Tibial nerve (tissue), 4 donors: ENCODE measurements around the gene RAB26. TPM values are rescaled to one million over a fixed set of nuclear protein-coding genes. Genes with fewer than 3 reads are reported as not detected.

ENCODE experiments used
- DNase-seq, 2 donors: peaks; one replicate each; pipeline ENCODE4 v3.0.0-alpha.2; 2019; ENCODE audit warnings: low spot score in 2 of 2
- H3K27ac ChIP-seq, 4 donors: fragments of 200-600 bp; sonication (generic) in 3 of 4; one replicate each; pipeline ENCODE4 v1.5.1; 2017 to 2019; ENCODE audit warnings: mild to moderate bottlenecking in 1 of 4
- H3K27me3 ChIP-seq, 2 donors: fragments of 200-600 bp; sonication (generic) in 1 of 2; one replicate each; pipeline versions ENCODE4 v1.5.1 to v1.6.0; 2017 to 2019
- H3K36me3 ChIP-seq, 3 donors: fragments of 200-600 bp; sonication (generic); one replicate each; pipeline ENCODE4 v1.5.1; 2018 to 2019
- H3K4me1 ChIP-seq, 4 donors: fragments of 200-600 bp; sonication (generic) in 3 of 4; one replicate each; pipeline ENCODE4 v1.5.1; 2017 to 2019
- H3K4me3 ChIP-seq, 4 donors: fragments of 200-600 bp; sonication (generic) in 3 of 4; one replicate each; pipeline ENCODE4 v1.5.1; 2017 to 2019; ENCODE audit warnings: mild to moderate bottlenecking in 1 of 4, moderate library complexity in 1 of 4
- H3K9me3 ChIP-seq, 4 donors: fragments of 200-600 bp; sonication (generic) in 3 of 4; one replicate each; pipeline ENCODE4 v1.5.1; 2017 to 2019
- CTCF ChIP-seq, 5 experiments: fragments of 200-600 bp in 3 of 5; fragments of 450-650 bp in 2 of 5; sonication (generic) in 3 of 5; IDR thresholded peaks; one replicate each; pipeline ENCODE4 v1.5.1; 2016 to 2019; ENCODE audit warnings: antibody characterized with exemption in 5 of 5, mild to moderate bottlenecking in 3 of 5, moderate library complexity in 2 of 5
- EP300 ChIP-seq, 2 donors: sonication (generic); formaldehyde crosslinking; IDR thresholded peaks; one replicate each; pipeline ENCODE4 v1.6.1; 2017; ENCODE audit warnings: antibody characterized with exemption in 2 of 2, mild to moderate bottlenecking in 1 of 2
- POLR2A ChIP-seq, 2 donors: fragments of 450-650 bp; IDR thresholded peaks; one replicate each; pipeline ENCODE4 v1.6.1; 2017; ENCODE audit warnings: antibody characterized with exemption in 2 of 2, mild to moderate bottlenecking in 2 of 2, moderate library complexity in 2 of 2
- WGBS, 2 donors: methylation state at CpG; one replicate each; pipeline ENCODE4 v1.1.5; 2018; 5-methylcytosine and 5-hydroxymethylcytosine counted together
- total RNA-seq, 4 donors: library from RNA; depleted of rRNA; stranded (reverse); fragments of >200 nt; gene quantifications; one replicate each; pipeline ENCODE4 v1.1.0, GENCODE V29; 2016

RAB26 gene
- total RNA-seq, 4 donors from 2014 or later, result not detected

GRCh38 chr16:2152695-2153506, 4.5 kb downstream of the RAB26 start:
- 36 to 51% methylated on average over 15 to 25 of the region's 25 CpGs for WGBS, 2 donors
- Histone ChIP-seq H3K27ac (peak overlapping the region in 3 of 4 donors; percentile 68 to 82 (median 79)), H3K27me3 (no peaks in the 10 kb centered on the region), H3K4me3 (peak overlapping the region; percentile 72 to 87 (median 76)), H3K36me3 (peaks cover 0 to 9% (median 0%) of the 10 kb centered on the region in 3 donors), H3K4me1 (peaks cover 0 to 85% (median 72%) of the 10 kb centered on the region in 4 donors), H3K9me3 (no peaks in the 10 kb centered on the region)
- no peak for DNase-seq
- TF ChIP-seq EP300 (IDR thresholded peaks at IDR 0.05), result no peak
- TF ChIP-seq CTCF (IDR thresholded peaks at IDR 0.05), result no peak
- no peak for TF ChIP-seq POLR2A (IDR thresholded peaks at IDR 0.05)

DNA sequence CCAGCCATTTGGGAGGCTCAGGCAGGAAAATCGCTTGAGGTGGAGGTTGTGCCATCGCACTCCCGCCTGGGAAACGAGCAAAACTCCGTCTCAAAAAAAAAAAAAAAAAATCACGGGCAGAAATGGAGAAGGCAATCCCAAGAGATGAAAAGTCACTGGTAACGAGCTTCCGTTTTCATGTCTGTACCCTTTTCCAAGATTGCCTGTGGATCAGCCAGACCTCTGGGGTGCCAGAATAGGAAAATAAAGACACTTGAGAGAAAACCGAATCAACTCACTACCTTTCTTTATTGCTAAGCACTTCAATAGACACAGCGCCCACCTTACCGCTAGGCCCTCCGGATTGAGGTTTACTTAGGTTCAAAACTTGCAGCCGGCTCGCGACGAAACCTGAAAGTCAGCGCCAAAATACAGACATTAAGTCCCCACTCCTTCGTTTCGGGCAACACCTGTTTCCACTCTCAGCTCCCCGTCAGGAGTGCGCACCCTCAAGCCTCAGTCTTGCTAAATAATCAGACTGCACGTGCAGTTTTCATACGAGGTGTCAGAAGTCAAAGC, 6.2 kb downstream of the RAB26 start:
- H3K36me3 ChIP-seq, result peaks cover 0 to 9% (median 0%) of the 10 kb centered on the region in 3 donors
- 7% methylated on average over 23 of the region's 23 CpGs for WGBS, 2 donors
- TF ChIP-seq EP300 (IDR thresholded peaks at IDR 0.05), result no peak
- no peak for TF ChIP-seq POLR2A (IDR thresholded peaks at IDR 0.05)
- no peak for TF ChIP-seq CTCF (IDR thresholded peaks at IDR 0.05)
- no peak for DNase-seq
- H3K4me3 ChIP-seq, result peak overlapping the region; percentile 72 to 87 (median 76)
- peaks cover 0 to 86% (median 76%) of the 10 kb centered on the region in 4 donors for H3K4me1 ChIP-seq
- H3K9me3 ChIP-seq, result no peaks in the 10 kb centered on the region
- H3K27me3 ChIP-seq, result no peaks in the 10 kb centered on the region
- peak overlapping the region in 3 of 4 donors; percentile 79 to 86 (median 82) for H3K27ac ChIP-seq

DNA sequence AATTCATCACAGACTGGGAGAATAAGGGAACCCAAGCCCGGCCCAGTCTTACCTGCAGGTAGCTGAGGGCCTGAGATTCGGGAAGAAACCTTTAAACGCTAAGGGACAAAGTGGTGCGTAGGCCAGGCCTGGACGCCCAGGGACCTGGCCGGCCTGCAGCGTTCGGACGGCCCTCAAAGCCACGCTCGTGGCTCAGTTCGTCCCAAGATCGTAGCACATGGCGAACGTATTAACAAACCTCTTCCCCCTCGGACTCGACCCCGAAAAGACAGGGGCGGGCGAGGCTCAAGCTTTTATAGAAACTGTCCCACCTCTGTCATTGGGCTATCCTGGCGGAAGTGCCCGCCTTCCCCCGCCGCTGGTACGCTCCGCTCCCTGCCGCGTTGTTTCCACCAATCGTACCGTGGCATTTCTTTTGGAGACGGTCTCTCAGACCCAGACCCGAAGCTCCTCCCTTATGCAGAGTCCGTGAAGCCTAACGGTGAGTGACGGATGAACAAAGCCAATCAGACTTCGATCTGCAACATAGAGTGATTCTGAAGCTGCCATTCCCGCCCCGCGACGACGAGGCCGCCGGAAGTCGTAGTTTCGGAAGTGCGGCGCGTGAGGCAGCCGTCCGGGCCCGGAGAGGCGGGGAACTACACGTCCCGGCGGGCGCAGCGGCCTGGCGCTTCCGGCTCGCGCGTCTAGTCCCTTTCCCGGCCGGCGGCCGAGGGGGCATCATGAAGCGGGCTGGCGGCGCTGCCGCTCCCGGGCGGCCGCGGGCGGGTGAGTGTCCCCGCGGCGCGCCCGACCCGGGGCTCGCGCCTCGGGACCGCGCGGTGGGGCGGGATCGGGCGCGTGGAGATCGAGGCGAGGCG, 6.9 kb downstream of the RAB26 start, which contains the start of gene TRAF7:
TRAF7 (plus strand) TSS at position 692 of the 860 bp plus-strand sequence. CDS start 8,139 bp downstream, outside the sequence.
- DNase-seq, result peak; percentile 96 to 98
- Histone ChIP-seq H3K4me3 (peak within 1 kb of the TSS; percentile 74 to 87 (median 78)), H3K27ac (peak within 1 kb of the TSS; percentile 71 to 96 (median 86)), H3K9me3 (no peaks in the 10 kb centered on the region), H3K4me1 (peaks cover 0 to 86% (median 76%) of the 10 kb centered on the region in 4 donors), H3K36me3 (peaks cover 0 to 9% (median 0%) of the 10 kb centered on the region in 3 donors), H3K27me3 (no peaks in the 10 kb centered on the region)
- 0 to 1% methylated on average over 20 to 59 of the region's 94 CpGs for WGBS, 2 donors
- TF ChIP-seq POLR2A (IDR thresholded peaks at IDR 0.05) (peak; percentile 99), CTCF (IDR thresholded peaks at IDR 0.05) (peak in 3 of 5 experiments; percentile 3 to 48 (median 15)), EP300 (IDR thresholded peaks at IDR 0.05) (peak; percentile 92 to 100)

- peaks cover 0 to 7% (median 0%) of the 10 kb centered on the region in 3 donors for H3K36me3 ChIP-seq
- peaks cover 0 to 86% (median 75%) of the 10 kb centered on the region in 4 donors for H3K4me1 ChIP-seq
- no peaks in the 10 kb centered on the region for H3K9me3 ChIP-seq
- no peaks in the 10 kb centered on the region for H3K27me3 ChIP-seq
- peak overlapping the region; percentile 63 to 78 (median 72) for H3K4me3 ChIP-seq
- TF ChIP-seq CTCF (IDR thresholded peaks at IDR 0.05) (no peak), EP300 (IDR thresholded peaks at IDR 0.05) (no peak), POLR2A (IDR thresholded peaks at IDR 0.05) (no peak)
- H3K27ac ChIP-seq, result peak overlapping the region; percentile 71 to 96 (median 85)
- DNase-seq, result peak in 1 of 2 donors; percentile 33
- 5% methylated on average over 42 to 46 of the region's 47 CpGs for WGBS, 2 donors
Measured at GRCh38 chr16:2155977-2156848, 7.8 kb downstream of the RAB26 start.
